HL-60 (cell line): Measurements from ENCODE around the gene KLK8.
"Not testable (repeated sequence)": the region's sequence is repeated elsewhere in the genome, so short reads cannot be mapped to it uniquely, and the experiment has no call there.

ENCODE experiments used
- DNase-seq, 2 experiments: peaks; one replicate each; pipeline ENCODE4 v3.0.0-alpha.2; 2010 to 2020; ENCODE audit warnings: low read depth in 1 of 2, low spot score in 1 of 2
- H3K27ac ChIP-seq: fragments of 250-450 bp; sonication (Bioruptor Pico); replicated peaks from 2 replicates; pipeline ENCODE4 v1.5.1; 2020; ENCODE audit warnings: mild to moderate bottlenecking, moderate library complexity
- H3K27me3 ChIP-seq: fragments of 250-450 bp; sonication (Bioruptor Pico); 2 replicates; pipeline ENCODE4 v1.5.1; 2021; ENCODE audit warnings: mild to moderate bottlenecking, moderate library complexity; ENCODE audit not compliant: insufficient read depth, poor library complexity, severe bottlenecking
- H3K4me3 ChIP-seq: replicated peaks from 2 replicates; pipeline ENCODE4 v1.5.1; 2011; ENCODE audit warnings: mild to moderate bottlenecking, control low read depth, low read length; ENCODE audit not compliant: insufficient read depth
- CTCF ChIP-seq: IDR thresholded peaks from one replicate; pipeline ENCODE4 v1.5.1; 2011; ENCODE audit warnings: low read length, control low read depth, inconsistent platforms; ENCODE audit not compliant: insufficient read depth
- GABPA ChIP-seq: IDR thresholded peaks from 2 replicates; pipeline ENCODE4 v1.6.1; 2012; ENCODE audit warnings: low read depth
- POLR2AphosphoS5 ChIP-seq: IDR thresholded peaks from 2 replicates; pipeline ENCODE4 v1.6.1; 2012; ENCODE audit warnings: low read depth
- REST ChIP-seq: IDR thresholded peaks from 2 replicates; pipeline ENCODE4 v1.6.1; 2012; ENCODE audit warnings: low read depth; ENCODE audit not compliant: insufficient replicate concordance
- SPI1 ChIP-seq: IDR thresholded peaks from 2 replicates; pipeline ENCODE4 v1.6.1; 2012; ENCODE audit warnings: low read depth, mild to moderate bottlenecking, borderline replicate concordance

Gene KLK8

GRCh38 chr19:50994129-50994528 is 7.3 kb downstream of the KLK8 start:
- no peaks in the 10 kb centered on the region for H3K27me3 ChIP-seq
- DNase-seq = no peak
- no peak for TF ChIP-seq SPI1
- TF ChIP-seq GABPA = no peak
- no peak for TF ChIP-seq POLR2AphosphoS5
- TF ChIP-seq CTCF = no peak
- no peak for TF ChIP-seq REST
- no peak overlapping the region for H3K27ac ChIP-seq
- no peak overlapping the region for H3K4me3 ChIP-seq

GRCh38 chr19:50992666-50993035 is 8.8 kb downstream of the KLK8 start:
- no peak for DNase-seq
- no peaks in the 10 kb centered on the region for H3K27me3 ChIP-seq
- H3K4me3 ChIP-seq = no peak overlapping the region
- TF ChIP-seq POLR2AphosphoS5 (no peak), SPI1 (no peak), REST (no peak), CTCF (no peak), GABPA (no peak)
- H3K27ac ChIP-seq = no peak overlapping the region

- not testable (repeated sequence) for H3K27me3 ChIP-seq, DNase-seq, H3K27ac ChIP-seq, H3K4me3 ChIP-seq
Measured at GRCh38 chr19:50984416-50984815, 17.0 kb downstream of the KLK8 start.

- Histone ChIP-seq H3K27ac (no peak within 1 kb of the TSS), H3K4me3 (no peak within 1 kb of the TSS), H3K27me3 (no peaks in the 10 kb centered on the region)
- DNase-seq = no peak
- TF ChIP-seq REST = no peak
- TF ChIP-seq GABPA = no peak
- no peak for TF ChIP-seq CTCF
- TF ChIP-seq POLR2AphosphoS5 = no peak
- no peak for TF ChIP-seq SPI1
Measured at GRCh38 chr19:50983625-50984292, 17.6 kb downstream of the KLK8 start, which contains the start of gene KLK7. TSS of gene KLK7 (minus strand) at chr19:50983917. CDS start at chr19:50982399, 1,518 bp downstream.
